Gastrocnemius medialis (tissue), 4 donors: ENCODE data around the gene FAM117B. TPM values are rescaled to one million over a fixed set of nuclear protein-coding genes. Genes with fewer than 3 reads are reported as not detected.

Source experiments
- ATAC-seq, 2 donors: fragments of 150-250 bp; one replicate each; pipeline ENCODE4 v1.9.1; 2016
- DNase-seq, 2 donors: peaks; one replicate each; pipeline ENCODE4 v3.0.0-alpha.2; 2019
- H3K27ac ChIP-seq, 4 donors: fragments of 200-600 bp; sonication (generic); 1 replicate in 1 of 4; 2 replicates in 3 of 4; pipeline ENCODE4 v1.5.1; 2016 to 2018; ENCODE audit warnings: mild to moderate bottlenecking in 2 of 4, moderate library complexity in 1 of 4
- H3K27me3 ChIP-seq, 3 donors: fragments of 200-600 bp; sonication (generic) in 2 of 3; 1 replicate in 1 of 3; 2 replicates in 2 of 3; pipeline versions ENCODE4 v1.5.1 to v1.6.0; 2016 to 2019; ENCODE audit warnings: mild to moderate bottlenecking in 1 of 3, moderate library complexity in 1 of 3
- H3K36me3 ChIP-seq, 2 donors: fragments of 200-600 bp; sonication (generic) in 1 of 2; one replicate each; pipeline ENCODE4 v1.5.1; 2017 to 2018
- H3K4me1 ChIP-seq, 2 donors: fragments of 200-600 bp; sonication (generic) in 1 of 2; one replicate each; pipeline ENCODE4 v1.5.1; 2016 to 2017; ENCODE audit warnings: mild to moderate bottlenecking in 2 of 2
- H3K4me3 ChIP-seq, 4 donors: fragments of 200-600 bp; sonication (generic) in 3 of 4; 1 replicate in 1 of 4; 2 replicates in 3 of 4; pipeline ENCODE4 v1.5.1; 2016 to 2019; ENCODE audit warnings: mild to moderate bottlenecking in 2 of 4
- H3K9me3 ChIP-seq, 3 donors: fragments of 200-600 bp; sonication (generic) in 2 of 3; 1 replicate in 1 of 3; 2 replicates in 2 of 3; pipeline ENCODE4 v1.5.1; 2016 to 2019
- POLR2A ChIP-seq, 2 donors: fragments of 450-650 bp; IDR thresholded peaks; one replicate each; pipeline ENCODE4 v1.6.1; 2017; ENCODE audit warnings: antibody characterized with exemption in 2 of 2, mild to moderate bottlenecking in 2 of 2, moderate library complexity in 2 of 2
- in situ Hi-C, 4 donors: fragments of 200-750 bp; cut with MboI; loops; one replicate each; pipeline versions ENCODE4 v1.15.0 to v1.8.0; 2017; ENCODE audit warnings: low sequenced_read_pairs in 4 of 4
- intact Hi-C: fragments of 100-400 bp; cut with DNase I; formaldehyde crosslinking; loops from one replicate; pipeline ENCODE4 v1.15.1; 2023; ENCODE audit warnings: low total_unique reads
- total RNA-seq, 4 donors: library from RNA; depleted of rRNA; stranded (reverse); fragments of >200 nt; gene quantifications; one replicate each; pipeline versions ENCODE4 v1.1.0 to v1.2.3, GENCODE V29; 2016
- TF ChIP-seq, protein P1 (sequence below), 5 experiments: fragments of 450-650 bp in 3 of 5; fragments of 200-600 bp in 2 of 5; sonication (generic) in 2 of 5; IDR thresholded peaks in 4 of 5; conservative IDR thresholded peaks in 1 of 5; 1 replicate in 4 of 5; 2 replicates in 1 of 5; pipeline ENCODE4 v1.5.1; 2016 to 2019; ENCODE audit warnings: antibody characterized with exemption in 5 of 5, mild to moderate bottlenecking in 3 of 5, moderate library complexity in 3 of 5

Gene FAM117B
- total RNA-seq, 4 donors from 2014 or later = 1.5 to 4.5 (median 2.9) TPM

DNA sequence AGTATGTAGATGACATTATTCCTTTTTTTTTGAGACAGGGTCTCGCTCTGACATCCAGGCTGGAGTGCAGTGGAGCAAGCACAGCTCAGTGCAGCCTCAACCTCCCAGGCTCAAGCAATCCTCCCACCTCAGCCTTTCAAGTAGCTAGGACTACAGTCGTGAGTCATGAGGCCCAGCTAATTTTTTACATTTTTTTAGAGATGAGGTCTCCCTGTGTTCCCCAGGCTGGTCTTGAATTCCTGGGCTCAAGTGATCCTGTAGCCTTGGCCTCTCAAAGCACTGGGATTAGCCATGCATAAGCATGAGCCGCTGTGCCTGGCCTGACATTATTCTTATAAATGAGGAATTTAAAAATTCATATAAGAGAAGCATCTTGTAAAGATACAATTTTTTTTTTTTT, 86.9 kb downstream of the FAM117B start:
- Histone ChIP-seq H3K36me3 (no peaks in the 10 kb centered on the region), H3K4me1 (peaks cover 0 to 6% of the 10 kb centered on the region in 2 donors), H3K27me3 (no peaks in the 10 kb centered on the region), H3K9me3 (peaks cover 0 to 2% (median 0%) of the 10 kb centered on the region in 3 donors), H3K4me3 (no peak overlapping the region), H3K27ac (no peak overlapping the region)
- intact Hi-C loops = no loop called here
- no peak for ATAC-seq
- in situ Hi-C loops = no loop called here
- no peak for DNase-seq
- TF ChIP-seq POLR2A (IDR thresholded peaks at IDR 0.05) = no peak
- TF ChIP-seq, protein P1, sequence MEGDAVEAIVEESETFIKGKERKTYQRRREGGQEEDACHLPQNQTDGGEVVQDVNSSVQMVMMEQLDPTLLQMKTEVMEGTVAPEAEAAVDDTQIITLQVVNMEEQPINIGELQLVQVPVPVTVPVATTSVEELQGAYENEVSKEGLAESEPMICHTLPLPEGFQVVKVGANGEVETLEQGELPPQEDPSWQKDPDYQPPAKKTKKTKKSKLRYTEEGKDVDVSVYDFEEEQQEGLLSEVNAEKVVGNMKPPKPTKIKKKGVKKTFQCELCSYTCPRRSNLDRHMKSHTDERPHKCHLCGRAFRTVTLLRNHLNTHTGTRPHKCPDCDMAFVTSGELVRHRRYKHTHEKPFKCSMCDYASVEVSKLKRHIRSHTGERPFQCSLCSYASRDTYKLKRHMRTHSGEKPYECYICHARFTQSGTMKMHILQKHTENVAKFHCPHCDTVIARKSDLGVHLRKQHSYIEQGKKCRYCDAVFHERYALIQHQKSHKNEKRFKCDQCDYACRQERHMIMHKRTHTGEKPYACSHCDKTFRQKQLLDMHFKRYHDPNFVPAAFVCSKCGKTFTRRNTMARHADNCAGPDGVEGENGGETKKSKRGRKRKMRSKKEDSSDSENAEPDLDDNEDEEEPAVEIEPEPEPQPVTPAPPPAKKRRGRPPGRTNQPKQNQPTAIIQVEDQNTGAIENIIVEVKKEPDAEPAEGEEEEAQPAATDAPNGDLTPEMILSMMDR (IDR thresholded peaks at IDR 0.05 in 4 of 5, conservative IDR thresholded peaks at IDR 0.05 in 1 of 5) = no peak

DNA sequence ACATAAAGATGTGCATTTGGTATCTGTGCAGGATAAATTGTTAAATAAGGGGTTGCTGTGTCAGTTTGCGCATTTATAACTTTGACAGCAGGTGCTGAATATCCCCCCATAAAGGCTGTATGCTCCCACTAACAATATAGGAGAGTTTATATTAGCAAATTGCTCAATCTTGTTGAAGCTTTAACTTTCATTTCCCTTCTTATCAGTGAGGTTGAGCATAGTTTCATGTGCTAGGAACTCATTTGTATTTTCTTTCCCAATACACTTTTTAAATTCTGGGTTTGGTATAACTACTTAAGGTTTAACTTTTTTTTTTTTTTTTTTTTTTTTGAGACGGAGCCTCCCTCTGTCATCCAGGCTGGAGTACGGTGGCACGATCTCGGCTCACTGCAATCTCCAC, 89.0 kb downstream of the FAM117B start:
- no peak for ATAC-seq

DNA sequence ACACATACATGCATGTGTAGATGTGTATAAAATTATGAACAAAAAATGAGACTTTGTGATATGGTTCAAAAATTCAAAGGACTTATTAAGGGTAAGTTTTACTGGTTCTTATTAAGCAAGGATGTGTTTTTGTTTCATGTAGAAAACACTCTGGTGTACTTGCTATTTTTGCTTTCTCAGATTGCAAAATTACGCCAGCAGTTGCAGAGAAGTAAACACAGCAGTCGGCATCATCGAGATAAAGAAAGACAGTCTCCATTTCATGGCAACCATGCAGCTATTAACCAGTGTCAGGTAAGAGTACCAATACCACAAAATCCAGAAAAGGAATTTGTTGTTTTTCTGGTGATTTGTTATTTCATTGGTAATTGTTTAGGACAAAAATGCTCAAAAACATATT, 91.3 kb downstream of the FAM117B start:
- Histone ChIP-seq H3K36me3 (no peaks in the 10 kb centered on the region), H3K27ac (peak overlapping the region in 1 of 4 donors; percentile 63), H3K9me3 (no peaks in the 10 kb centered on the region), H3K4me3 (peak overlapping the region in 2 of 4 donors; percentile 18 to 30), H3K27me3 (no peaks in the 10 kb centered on the region), H3K4me1 (peaks cover 0 to 6% of the 10 kb centered on the region in 2 donors)
- ATAC-seq (peak; percentile 74 to 77), DNase-seq (no peak)
- in situ Hi-C loops = no loop called here
- intact Hi-C loops = loop anchor here (5.0 kb wide), 2 partner anchors 89 to 139 kb away; no protein-coding TSS in a partner anchor
- TF ChIP-seq POLR2A (IDR thresholded peaks at IDR 0.05) = peak in 1 of 2 donors; percentile 38
- TF ChIP-seq, protein P1 (IDR thresholded peaks at IDR 0.05 in 4 of 5, conservative IDR thresholded peaks at IDR 0.05 in 1 of 5) = no peak

More for the DNA sequence above, 89.0 kb downstream of the FAM117B start:
- intact Hi-C loops = no loop called here
- Histone ChIP-seq H3K4me1 (peaks cover 0 to 6% of the 10 kb centered on the region in 2 donors), H3K9me3 (no peaks in the 10 kb centered on the region), H3K27ac (no peak overlapping the region), H3K36me3 (no peaks in the 10 kb centered on the region), H3K27me3 (no peaks in the 10 kb centered on the region), H3K4me3 (no peak overlapping the region)
- no peak for DNase-seq
- in situ Hi-C loops = no loop called here
- TF ChIP-seq, protein P1 (IDR thresholded peaks at IDR 0.05 in 4 of 5, conservative IDR thresholded peaks at IDR 0.05 in 1 of 5) = no peak
- no peak for TF ChIP-seq POLR2A (IDR thresholded peaks at IDR 0.05)

DNA sequence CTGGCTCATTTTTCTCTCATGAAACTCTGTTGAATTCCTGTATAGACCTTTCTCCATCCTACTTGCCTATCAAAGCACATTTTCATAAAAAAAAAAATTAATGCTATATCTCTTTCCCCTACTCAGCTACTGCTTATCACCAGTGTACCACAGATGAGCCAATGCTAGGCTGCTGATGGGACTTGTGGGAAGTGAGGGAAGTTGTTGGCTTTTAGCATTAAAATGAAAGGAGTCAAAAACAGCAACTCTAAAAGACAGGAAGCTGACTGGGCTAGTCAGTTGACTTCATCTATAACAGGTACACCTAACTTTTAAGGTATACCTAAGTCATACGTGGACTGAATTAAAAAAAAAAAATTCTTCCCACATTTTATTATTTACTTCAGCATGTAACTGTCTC, 102.1 kb downstream of the FAM117B start:
- ATAC-seq = no peak
- Histone ChIP-seq H3K27ac (no peak overlapping the region), H3K27me3 (no peaks in the 10 kb centered on the region), H3K4me1 (no peaks in the 10 kb centered on the region), H3K36me3 (peaks cover 0 to 8% of the 10 kb centered on the region in 2 donors), H3K9me3 (no peaks in the 10 kb centered on the region), H3K4me3 (no peak overlapping the region)
- TF ChIP-seq, protein P1 (IDR thresholded peaks at IDR 0.05 in 4 of 5, conservative IDR thresholded peaks at IDR 0.05 in 1 of 5) = no peak
- no peak for TF ChIP-seq POLR2A (IDR thresholded peaks at IDR 0.05)
- no peak for DNase-seq
- intact Hi-C loops = no loop called here
- in situ Hi-C loops = no loop called here

DNA sequence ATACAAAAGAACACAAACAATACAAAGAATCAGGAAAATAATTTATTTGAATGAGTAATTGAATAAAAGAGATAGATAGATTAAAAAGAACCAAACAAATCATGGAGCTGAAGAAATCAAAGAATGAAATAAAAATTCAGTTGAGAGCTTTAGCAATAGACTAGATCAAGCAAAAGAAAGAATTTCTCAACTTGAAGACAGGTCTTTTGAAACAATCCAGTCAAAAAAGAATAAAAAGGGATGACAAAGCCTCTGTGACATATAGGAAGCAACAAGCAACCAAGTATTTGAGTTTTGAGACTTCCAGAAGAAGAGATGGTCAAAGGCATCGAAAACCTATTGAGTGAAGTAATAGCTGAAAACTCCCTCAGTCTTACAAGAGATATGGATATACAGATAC, 108.8 kb downstream of the FAM117B start:
- peaks cover 0 to 17% of the 10 kb centered on the region in 2 donors for H3K36me3 ChIP-seq
- in situ Hi-C loops = no loop called here

More for the DNA sequence above, 108.8 kb downstream of the FAM117B start:
- ATAC-seq (no peak), DNase-seq (no peak)
- TF ChIP-seq, protein P1 (IDR thresholded peaks at IDR 0.05 in 4 of 5, conservative IDR thresholded peaks at IDR 0.05 in 1 of 5) = no peak
- no peak for TF ChIP-seq POLR2A (IDR thresholded peaks at IDR 0.05)
- Histone ChIP-seq H3K27ac (no peak overlapping the region), H3K27me3 (no peaks in the 10 kb centered on the region), H3K4me3 (no peak overlapping the region), H3K4me1 (no peaks in the 10 kb centered on the region), H3K9me3 (peaks cover 0 to 9% (median 0%) of the 10 kb centered on the region in 3 donors)
- intact Hi-C loops = no loop called here
